Measurements from ENCODE around the gene ATG4C.

GRCh38 chr1:62800281-62800680 is 16.3 kb downstream of the ATG4C start:
- no peak for TF ChIP-seq CTCF (IDR thresholded peaks at IDR 0.05)
- no peak for TF ChIP-seq POLR2A (IDR thresholded peaks at IDR 0.05)
- TF ChIP-seq EP300 (IDR thresholded peaks at IDR 0.05; ENCODE audit: low read depth), result no peak

Data from transverse colon (tissue), 3 donors.